Keratinocyte (primary cell): Measurements from ENCODE around the gene ATP8A1. TPM values are rescaled to one million over a fixed set of nuclear protein-coding genes. Genes with fewer than 3 reads are reported as not detected.
"Not testable (repeated sequence)": the region's sequence is repeated elsewhere in the genome, so short reads cannot be mapped to it uniquely, and the experiment has no call there.

ENCODE experiments used
- DNase-seq: peaks from one replicate; pipeline ENCODE4 v3.0.0-alpha.2; 2011; ENCODE audit warnings: low read depth, missing footprints, low spot score
- FAIRE-seq: peaks from 2 replicates; lab custom pipeline; 2011; peaks lifted over from hg19 to GRCh38; lab: Jason Lieb, UNC
- H2AFZ ChIP-seq: 2 replicates; pipeline ENCODE4 v1.6.0; 2012; ENCODE audit warnings: low read length, control low read depth, inconsistent platforms; ENCODE audit not compliant: control insufficient read depth
- H3K27ac ChIP-seq: 2 replicates; pipeline ENCODE4 v1.5.1; 2011; ENCODE audit warnings: low read length; ENCODE audit not compliant: control insufficient read depth, insufficient read depth
- H3K27me3 ChIP-seq: 3 replicates; pipeline ENCODE4 v1.6.0; 2011; ENCODE audit warnings: low read length; ENCODE audit not compliant: control insufficient read depth, insufficient read depth; ENCODE audit errors: extremely low read depth
- H3K36me3 ChIP-seq, 2 experiments: 2 replicates in 1 of 2; 3 replicates in 1 of 2; pipeline ENCODE4 v1.5.1; 2011; ENCODE audit warnings: low read length in 2 of 2, mild to moderate bottlenecking in 1 of 2; ENCODE audit not compliant: control insufficient read depth in 2 of 2, insufficient read depth in 2 of 2; ENCODE audit errors: extremely low read depth in 1 of 2
- H3K4me1 ChIP-seq: 3 replicates; pipeline ENCODE4 v1.5.1; 2011; ENCODE audit warnings: low read length; ENCODE audit not compliant: control insufficient read depth, insufficient read depth; ENCODE audit errors: extremely low read depth
- H3K4me2 ChIP-seq: 3 replicates; pipeline ENCODE4 v1.6.0; 2011; ENCODE audit warnings: low read depth, low read length; ENCODE audit not compliant: control insufficient read depth, insufficient read depth; ENCODE audit errors: extremely low read depth
- H3K4me3 ChIP-seq, 3 experiments: fragments of 200-600 bp in 1 of 3; sonication (generic) in 1 of 3; 2 replicates in 2 of 3; 3 replicates in 1 of 3; pipeline ENCODE4 v1.5.1; 2011 to 2016; ENCODE audit warnings: low read length in 3 of 3, mild to moderate bottlenecking in 3 of 3, control low read depth in 2 of 3, inconsistent platforms in 1 of 3, low read depth in 1 of 3, mixed read lengths in 1 of 3, mixed run types in 1 of 3, moderate library complexity in 1 of 3; ENCODE audit not compliant: control insufficient read depth in 2 of 3, insufficient read depth in 2 of 3; ENCODE audit errors: extremely low read depth in 1 of 3
- H3K79me2 ChIP-seq: 2 replicates; pipeline ENCODE4 v1.6.0; 2012; ENCODE audit warnings: low read length; ENCODE audit not compliant: control insufficient read depth, insufficient read depth
- H3K9ac ChIP-seq: 3 replicates; pipeline ENCODE4 v1.6.0; 2011; ENCODE audit warnings: low read length; ENCODE audit not compliant: control insufficient read depth, insufficient read depth; ENCODE audit errors: extremely low read depth
- H3K9me1 ChIP-seq: 3 replicates; pipeline ENCODE4 v1.6.0; 2011; ENCODE audit warnings: low read length; ENCODE audit not compliant: control insufficient read depth, insufficient read depth; ENCODE audit errors: extremely low read depth
- H3K9me3 ChIP-seq: 2 replicates; pipeline ENCODE4 v1.5.1; 2012; ENCODE audit warnings: low read depth, low read length; ENCODE audit not compliant: control insufficient read depth
- H4K20me1 ChIP-seq: 3 replicates; pipeline ENCODE4 v1.6.0; 2011; ENCODE audit warnings: low read length; ENCODE audit not compliant: control insufficient read depth, insufficient read depth; ENCODE audit errors: extremely low read depth
- CTCF ChIP-seq, 3 experiments: IDR thresholded peaks in 1 of 3; conservative IDR thresholded peaks in 1 of 3; optimal IDR thresholded peaks in 1 of 3; 2 replicates in 2 of 3; 3 replicates in 1 of 3; pipeline versions ENCODE3 to v1.5.1; 2011; ENCODE audit warnings: low read length in 3 of 3, mild to moderate bottlenecking in 3 of 3, moderate library complexity in 2 of 3, control low read depth in 1 of 3, inconsistent platforms in 1 of 3; ENCODE audit not compliant: insufficient read depth in 2 of 3; ENCODE audit errors: extremely low read depth in 1 of 3
- EZH2 ChIP-seq: IDR thresholded peaks from one replicate; pipeline ENCODE4 v1.6.1; 2012; ENCODE audit warnings: inconsistent platforms, mild to moderate bottlenecking, low read length, moderate library complexity
- dilution Hi-C: fragments of 300-500 bp; cut with MboI; formaldehyde crosslinking; loops from one replicate; pipeline ENCODE4 v1.7.0; 2020; ENCODE audit warnings: low sequenced_read_pairs; ENCODE audit not compliant: extremely low pct_ligation_motif_present
- polyA plus RNA-seq, 5 experiments: library from polyadenylated mRNA; depleted of rRNA in 3 of 5; stranded (reverse) in 3 of 5; stranded (forward) in 1 of 5; unstranded in 1 of 5; fragments of >200 nt; gene quantifications; 1 replicate in 1 of 5; 2 replicates in 3 of 5; 3 replicates in 1 of 5; pipeline versions ENCODE4 v1.2.1 to v1.2.3, GENCODE V29; 2011 to 2012; ENCODE audit warnings: missing spikeins in 2 of 5, low read depth in 1 of 5, low replicate concordance in 1 of 5

Gene ATP8A1
- polyA plus RNA-seq, 1 donor (not counting 4 experiments of a cell fraction or from before 2014, with no cell fraction given) = 0.20 TPM

GRCh38 chr4:42471896-42472295, 185.0 kb downstream of the ATP8A1 start:
- Histone ChIP-seq H3K4me2 (no peak overlapping the region), H3K36me3 (no peaks in the 10 kb centered on the region), H3K27me3 (no peaks in the 10 kb centered on the region), H3K9ac (no peak overlapping the region), H3K4me1 (no peaks in the 10 kb centered on the region), H3K4me3 (no peak overlapping the region), H4K20me1 (no peaks in the 10 kb centered on the region), H3K9me3 (no peaks in the 10 kb centered on the region), H3K79me2 (no peaks in the 10 kb centered on the region), H3K27ac (no peak overlapping the region), H3K9me1 (no peaks in the 10 kb centered on the region), H2AFZ (no peak overlapping the region)
- DNase-seq (no peak), FAIRE-seq (no peak)
- TF ChIP-seq EZH2 = no peak
- TF ChIP-seq CTCF (optimal IDR thresholded peaks at IDR 0.05 in 1 of 3, IDR thresholded peaks at IDR 0.05 in 1 of 3, conservative IDR thresholded peaks at IDR 0.05 in 1 of 3; ENCODE audit: extremely low read depth in 1 of 3, insufficient read depth in 2 of 3, low read length in 3 of 3) = no peak
- dilution Hi-C loops = no loop called here

GRCh38 chr4:42470023-42470422, 186.9 kb downstream of the ATP8A1 start:
- Histone ChIP-seq H3K79me2 (no peaks in the 10 kb centered on the region), H3K4me3 (no peak overlapping the region), H2AFZ (no peak overlapping the region), H3K9me1 (no peaks in the 10 kb centered on the region), H4K20me1 (no peaks in the 10 kb centered on the region), H3K27me3 (no peaks in the 10 kb centered on the region), H3K9ac (no peak overlapping the region), H3K9me3 (no peaks in the 10 kb centered on the region), H3K4me2 (no peak overlapping the region), H3K4me1 (no peaks in the 10 kb centered on the region), H3K27ac (no peak overlapping the region), H3K36me3 (no peaks in the 10 kb centered on the region)
- TF ChIP-seq CTCF (optimal IDR thresholded peaks at IDR 0.05 in 1 of 3, IDR thresholded peaks at IDR 0.05 in 1 of 3, conservative IDR thresholded peaks at IDR 0.05 in 1 of 3; ENCODE audit: extremely low read depth in 1 of 3, insufficient read depth in 2 of 3, low read length in 3 of 3) (no peak), EZH2 (no peak)
- FAIRE-seq (no peak), DNase-seq (no peak)
- dilution Hi-C loops = no loop called here

GRCh38 chr4:42467777-42468176, 189.1 kb downstream of the ATP8A1 start:
- H4K20me1 ChIP-seq, H3K4me2 ChIP-seq, H3K9me1 ChIP-seq, dilution Hi-C loops, H3K27ac ChIP-seq, H3K9me3 ChIP-seq, H3K36me3 ChIP-seq, H3K27me3 ChIP-seq, DNase-seq, H3K79me2 ChIP-seq, H3K4me3 ChIP-seq, H3K4me1 ChIP-seq, H2AFZ ChIP-seq, FAIRE-seq, H3K9ac ChIP-seq: not testable (repeated sequence)
